CD4-positive, alpha-beta T cell (primary cell): ENCODE data around the gene CELF4. TPM values are rescaled to one million over a fixed set of nuclear protein-coding genes. Genes with fewer than 3 reads are reported as not detected.

Experiments used
- ATAC-seq: fragments of 200-7000 bp; cut with Tn5 transposase; one replicate; pipeline ENCODE4 v1.10.0; 2022; ENCODE audit warnings: mild to moderate bottlenecking; ENCODE audit not compliant: poor library complexity
- CTCF ChIA-PET: fragments of 350-600 bp; sonication (Branson Sonifier 250); formaldehyde crosslinking; loops from one replicate; lab custom pipeline; 2021; ENCODE audit warnings: antibody characterized with exemption, inconsistent platforms; lab: Charles Lee
- POLR2A ChIA-PET: fragments of 350-600 bp; sonication (Branson Sonifier 250); formaldehyde crosslinking; loops from one replicate; lab custom pipeline; 2021; ENCODE audit warnings: antibody characterized with exemption, inconsistent platforms; lab: Charles Lee
- DNase-seq, 14 experiments: peaks; one replicate each; pipeline ENCODE4 v3.0.0-alpha.2; 2013 to 2020; ENCODE audit warnings: mixed read lengths in 2 of 14
- H3K27ac ChIP-seq, 2 donors: one replicate each; pipeline versions ENCODE4 v1.5.1 to v1.7.0; 2013; ENCODE audit warnings: low read length in 2 of 2, low read depth in 1 of 2, mild to moderate bottlenecking in 1 of 2
- H3K27me3 ChIP-seq, 2 experiments: 1 replicate in 1 of 2; 2 replicates in 1 of 2; pipeline versions ENCODE4 v1.6.1 to v1.7.0; 2013; ENCODE audit warnings: low read length in 2 of 2, control low read depth in 1 of 2, mild to moderate bottlenecking in 1 of 2, moderate library complexity in 1 of 2; ENCODE audit not compliant: insufficient read depth in 2 of 2, control insufficient read depth in 1 of 2
- H3K36me3 ChIP-seq: one replicate; pipeline ENCODE4 v1.6.1; 2013; ENCODE audit warnings: low read length, control low read depth; ENCODE audit not compliant: insufficient read depth
- H3K4me1 ChIP-seq: one replicate; pipeline ENCODE4 v1.6.1; 2013; ENCODE audit warnings: low read length, control low read depth; ENCODE audit not compliant: insufficient read depth
- H3K4me3 ChIP-seq: one replicate; pipeline ENCODE4 v1.5.1; 2013; ENCODE audit warnings: mild to moderate bottlenecking, low read length, moderate library complexity
- H3K9me3 ChIP-seq, 2 experiments: 1 replicate in 1 of 2; 2 replicates in 1 of 2; pipeline versions ENCODE4 v1.6.1 to v1.7.0; 2013; ENCODE audit warnings: low read length in 2 of 2, mild to moderate bottlenecking in 2 of 2, control low read depth in 1 of 2, moderate library complexity in 1 of 2; ENCODE audit not compliant: control insufficient read depth in 1 of 2, insufficient read depth in 1 of 2
- H3K27ac Mint-ChIP-seq: one replicate; pipeline ENCODE4 v1.8.0; 2020; ENCODE audit warnings: mixed read lengths
- H3K27me3 Mint-ChIP-seq: one replicate; pipeline ENCODE4 v1.8.0; 2021; ENCODE audit warnings: mixed read lengths
- H3K36me3 Mint-ChIP-seq: one replicate; pipeline ENCODE4 v1.8.0; 2021; ENCODE audit warnings: low read depth, mixed read lengths
- H3K4me1 Mint-ChIP-seq: one replicate; pipeline ENCODE4 v1.8.0; 2021; ENCODE audit warnings: low read depth, mixed read lengths
- H3K4me3 Mint-ChIP-seq: one replicate; pipeline ENCODE4 v1.8.0; 2020; ENCODE audit warnings: mild to moderate bottlenecking, mixed read lengths
- H3K9me3 Mint-ChIP-seq: one replicate; pipeline ENCODE4 v1.8.0; 2020; ENCODE audit warnings: mixed read lengths
- CTCF ChIP-seq: fragments of 200-600 bp; IDR thresholded peaks from one replicate; pipeline ENCODE4 v1.8.0; 2022; ENCODE audit warnings: antibody characterized with exemption, mild to moderate bottlenecking
- intact Hi-C, 2 experiments: fragments of 100-400 bp; cut with DNase I in 1 of 2; cut with micrococcal nuclease in 1 of 2; formaldehyde crosslinking; loops; one replicate each; pipeline versions ENCODE4 v1.15.1 to v1.9.0; 2023 to 2025; cut with DNase I, micrococcal nuclease
- total RNA-seq, 174 experiments: library from RNA in 2 of 174; stranded (reverse) in 2 of 174; gene quantifications; one replicate each; pipeline ENCODE4 v1.2.3 and lab custom pipeline; 2021 to 2026

Gene CELF4
- total RNA-seq, 2 experiments from 2014 or later = not detected

- no peak overlapping the region for H3K4me3 Mint-ChIP-seq
- no peaks in the 10 kb centered on the region for H3K36me3 Mint-ChIP-seq
- H3K27ac Mint-ChIP-seq = no peak overlapping the region
- no peaks in the 10 kb centered on the region for H3K9me3 Mint-ChIP-seq
- Histone ChIP-seq H3K36me3 (no peaks in the 10 kb centered on the region), H3K27ac (no peak overlapping the region), H3K4me3 (no peak overlapping the region), H3K4me1 (peaks cover 2% of the 10 kb centered on the region), H3K27me3 (peaks cover 22 to 38% of the 10 kb centered on the region in 2 experiments), H3K9me3 (peaks cover 0 to 18% of the 10 kb centered on the region in 2 experiments)
- intact Hi-C loops = no loop called here
- ChIA-PET CTCF (no interaction called here), POLR2A (no interaction called here)
- H3K4me1 Mint-ChIP-seq = peaks cover 3% of the 10 kb centered on the region
- TF ChIP-seq CTCF = no peak
- DNase-seq (no peak), ATAC-seq (no peak)
- peaks cover 62% of the 10 kb centered on the region for H3K27me3 Mint-ChIP-seq
Measured at GRCh38 chr18:37489998-37490397, 75.6 kb downstream of the CELF4 start.

- Histone ChIP-seq H3K4me1 (peaks cover 2% of the 10 kb centered on the region), H3K36me3 (no peaks in the 10 kb centered on the region), H3K27me3 (peaks cover 27 to 47% of the 10 kb centered on the region in 2 experiments), H3K27ac (no peak overlapping the region), H3K4me3 (no peak overlapping the region), H3K9me3 (peaks cover 0 to 18% of the 10 kb centered on the region in 2 experiments)
- intact Hi-C loops = no loop called here
- POLR2A ChIA-PET = no interaction called here
- Mint-ChIP-seq H3K4me3 (no peak overlapping the region), H3K36me3 (no peaks in the 10 kb centered on the region), H3K4me1 (peaks cover 3% of the 10 kb centered on the region), H3K27ac (no peak overlapping the region), H3K9me3 (no peaks in the 10 kb centered on the region), H3K27me3 (peaks cover 70% of the 10 kb centered on the region)
- CTCF ChIA-PET = no interaction called here
- no peak for ATAC-seq
- TF ChIP-seq CTCF = no peak
- no peak for DNase-seq
Measured at GRCh38 chr18:37489011-37489410, 76.6 kb downstream of the CELF4 start.

- ATAC-seq (no peak), DNase-seq (no peak)
- peaks cover 3% of the 10 kb centered on the region for H3K4me1 Mint-ChIP-seq
- H3K4me3 ChIP-seq = no peak overlapping the region
- no peaks in the 10 kb centered on the region for H3K36me3 Mint-ChIP-seq
- H3K36me3 ChIP-seq = no peaks in the 10 kb centered on the region
- no peak for TF ChIP-seq CTCF
- H3K27me3 ChIP-seq = peaks cover 36 to 52% of the 10 kb centered on the region in 2 experiments
- H3K4me1 ChIP-seq = peaks cover 2% of the 10 kb centered on the region
- H3K9me3 ChIP-seq = peaks cover 0 to 18% of the 10 kb centered on the region in 2 experiments
- POLR2A ChIA-PET = no interaction called here
- no peaks in the 10 kb centered on the region for H3K9me3 Mint-ChIP-seq
- no peak overlapping the region for H3K27ac Mint-ChIP-seq
- no peak overlapping the region for H3K4me3 Mint-ChIP-seq
- H3K27ac ChIP-seq = no peak overlapping the region
- intact Hi-C loops = no loop called here
- CTCF ChIA-PET = no interaction called here
- H3K27me3 Mint-ChIP-seq = peaks cover 72% of the 10 kb centered on the region
Measured at GRCh38 chr18:37487400-37487867, 78.2 kb downstream of the CELF4 start.
